OCI-LY3 (cell line): ENCODE results near the gene DST.

Experiments used
- H2AFZ ChIP-seq: fragments of 200-600, 300-600 bp; shearing (Covaris generic); 2 replicates; pipeline ENCODE4 v1.6.0; 2014; ENCODE audit warnings: antibody characterized with exemption, low read depth, low read length
- H3K27ac ChIP-seq: fragments of 200-600, 300-600 bp; sonication (generic); 2 replicates; pipeline ENCODE4 v1.5.1; 2014; ENCODE audit warnings: mild to moderate bottlenecking, low read length, moderate library complexity, mixed read lengths
- H3K27me3 ChIP-seq: fragments of 200-600, 300-600 bp; sonication (generic); 2 replicates; pipeline ENCODE4 v1.6.1; 2014; ENCODE audit warnings: low read depth, low read length, mixed read lengths
- H3K36me3 ChIP-seq: fragments of 200-600, 300-600 bp; sonication (generic); replicated peaks from 2 replicates; pipeline ENCODE3; 2014; ENCODE audit warnings: low read depth, low read length, mixed read lengths
- H3K4me1 ChIP-seq: fragments of 300-600, 200-600 bp; sonication (generic); 2 replicates; pipeline ENCODE4 v1.6.1; 2014; ENCODE audit warnings: low read length, mixed read lengths
- H3K4me2 ChIP-seq: fragments of 200-600, 300-600 bp; sonication (generic); 2 replicates; pipeline ENCODE4 v1.6.1; 2014; ENCODE audit warnings: low read length, mixed read lengths
- H3K4me3 ChIP-seq: fragments of 300-600, 200-600 bp; sonication (generic); 2 replicates; pipeline ENCODE4 v1.5.1; 2014; ENCODE audit warnings: antibody characterized with exemption, mild to moderate bottlenecking, low read length, moderate library complexity
- H3K79me2 ChIP-seq: fragments of 300-600, 200-600 bp; shearing (Covaris generic); 2 replicates; pipeline ENCODE4 v1.6.1; 2014; ENCODE audit warnings: mild to moderate bottlenecking, low read length, mixed read lengths
- H3K9ac ChIP-seq: fragments of 300-600, 200-600 bp; shearing (Covaris generic); 2 replicates; pipeline ENCODE4 v1.6.0; 2014; ENCODE audit warnings: mild to moderate bottlenecking, low read length, moderate library complexity
- H3K9me3 ChIP-seq: fragments of 200-600, 300-600 bp; shearing (Covaris generic); 2 replicates; pipeline ENCODE4 v1.6.1; 2014; ENCODE audit warnings: low read length, mixed read lengths; ENCODE audit not compliant: insufficient read depth
- H4K20me1 ChIP-seq: fragments of 200-600, 300-600 bp; sonication (generic); 2 replicates; pipeline ENCODE4 v1.6.1; 2016; ENCODE audit warnings: low read length, mixed read lengths; ENCODE audit not compliant: insufficient read depth
- CTCF ChIP-seq: fragments of 200-600, 300-600 bp; sonication (generic); IDR thresholded peaks from 2 replicates; pipeline ENCODE4 v1.5.1; 2014; ENCODE audit warnings: antibody characterized with exemption, low read length, low read depth
- EZH2phosphoT487 ChIP-seq: fragments of 200-600 bp; shearing (Covaris generic); IDR thresholded peaks from 2 replicates; pipeline ENCODE4 v1.6.1; 2018; ENCODE audit warnings: antibody characterized with exemption, mixed run types, low read depth

Gene DST

GRCh38 chr6:56671160-56671559 is 28.5 kb upstream of the DST start:
- no peak overlapping the region for H3K9ac ChIP-seq
- no peaks in the 10 kb centered on the region for H3K79me2 ChIP-seq
- H3K4me1 ChIP-seq = no peaks in the 10 kb centered on the region
- H3K4me2 ChIP-seq = no peak overlapping the region
- TF ChIP-seq CTCF (peak; percentile 36), EZH2phosphoT487 (no peak)
- no peak overlapping the region for H3K4me3 ChIP-seq
- no peak overlapping the region for H2AFZ ChIP-seq
- H3K9me3 ChIP-seq = no peaks in the 10 kb centered on the region
- H3K27me3 ChIP-seq = no peaks in the 10 kb centered on the region
- no peaks in the 10 kb centered on the region for H4K20me1 ChIP-seq
- no peak overlapping the region for H3K27ac ChIP-seq
- no peaks in the 10 kb centered on the region for H3K36me3 ChIP-seq

GRCh38 chr6:56669041-56669440 is 26.4 kb upstream of the DST start:
- Histone ChIP-seq H3K27me3 (no peaks in the 10 kb centered on the region), H4K20me1 (no peaks in the 10 kb centered on the region), H3K9ac (no peak overlapping the region), H3K27ac (no peak overlapping the region), H3K9me3 (no peaks in the 10 kb centered on the region), H3K4me3 (no peak overlapping the region), H3K4me2 (no peak overlapping the region), H3K4me1 (no peaks in the 10 kb centered on the region), H2AFZ (no peak overlapping the region), H3K79me2 (no peaks in the 10 kb centered on the region), H3K36me3 (no peaks in the 10 kb centered on the region)
- TF ChIP-seq EZH2phosphoT487 (no peak), CTCF (no peak)

GRCh38 chr6:56668158-56668557 is 25.5 kb upstream of the DST start:
- Histone ChIP-seq H4K20me1 (no peaks in the 10 kb centered on the region), H3K9ac (no peak overlapping the region), H3K36me3 (no peaks in the 10 kb centered on the region), H2AFZ (no peak overlapping the region), H3K4me2 (no peak overlapping the region), H3K27ac (no peak overlapping the region), H3K4me3 (no peak overlapping the region), H3K4me1 (no peaks in the 10 kb centered on the region), H3K9me3 (no peaks in the 10 kb centered on the region), H3K27me3 (no peaks in the 10 kb centered on the region), H3K79me2 (no peaks in the 10 kb centered on the region)
- TF ChIP-seq EZH2phosphoT487 = no peak
- TF ChIP-seq CTCF = no peak

- no peak for TF ChIP-seq EZH2phosphoT487
- no peak for TF ChIP-seq CTCF
- Histone ChIP-seq H3K27ac (no peak overlapping the region), H3K79me2 (no peaks in the 10 kb centered on the region), H4K20me1 (no peaks in the 10 kb centered on the region), H3K4me1 (no peaks in the 10 kb centered on the region), H3K4me2 (no peak overlapping the region), H3K27me3 (no peaks in the 10 kb centered on the region), H2AFZ (no peak overlapping the region), H3K4me3 (no peak overlapping the region), H3K9me3 (no peaks in the 10 kb centered on the region), H3K36me3 (no peaks in the 10 kb centered on the region), H3K9ac (no peak overlapping the region)
Observed at GRCh38 chr6:56667336-56667735, 24.6 kb upstream of the DST start.
